NCI-H748 treated with DMSO at 0.1 percent for 48 hours (cell line): ENCODE data around the gene C5orf58.
"Not testable (repeated sequence)": the region's sequence is repeated elsewhere in the genome, so short reads cannot be mapped to it uniquely, and the experiment has no call there.

Experiments
- DNase-seq: peaks from one replicate; lab custom pipeline; 2025; lab: John Stamatoyannopoulos, UW

C5orf58 gene

GRCh38 chr5:170223906-170224305 lies 8.9 kb upstream of the C5orf58 start:
- no peak for DNase-seq

GRCh38 chr5:170225326-170226128 lies 7.3 kb upstream of the C5orf58 start:
- DNase-seq, result peak; percentile 61

- DNase-seq, result no peak
These were observed 6.6 kb upstream of the C5orf58 start for GRCh38 chr5:170226129-170226615.

- DNase-seq, result no peak
These were observed 6.1 kb upstream of the C5orf58 start for GRCh38 chr5:170226661-170227060.

GRCh38 chr5:170228762-170229435 lies 3.9 kb upstream of the C5orf58 start:
- DNase-seq, result no peak

GRCh38 chr5:170233358-170233892 lies 640 bp downstream of the C5orf58 start:
- no peak for DNase-seq

GRCh38 chr5:170235876-170236864 lies 3.4 kb downstream of the C5orf58 start:
- no peak for DNase-seq

- DNase-seq, result no peak
These were observed 5.8 kb downstream of the C5orf58 start for GRCh38 chr5:170238456-170239196.

- not testable (repeated sequence) for DNase-seq
These were observed 12.7 kb downstream of the C5orf58 start for GRCh38 chr5:170245436-170245835.

- no peak for DNase-seq
These were observed 13.5 kb downstream of the C5orf58 start for GRCh38 chr5:170246126-170246870.

GRCh38 chr5:170247363-170247762 lies 14.6 kb downstream of the C5orf58 start:
- no peak for DNase-seq

GRCh38 chr5:170248172-170248930 lies 15.6 kb downstream of the C5orf58 start:
- DNase-seq, result no peak

- DNase-seq, result not testable (repeated sequence)
These were observed 16.1 kb downstream of the C5orf58 start for GRCh38 chr5:170248931-170249227.

- DNase-seq, result no peak
These were observed 16.6 kb downstream of the C5orf58 start for GRCh38 chr5:170249355-170249754.

- DNase-seq, result no peak
These were observed 18.1 kb downstream of the C5orf58 start for GRCh38 chr5:170250810-170251317.

- DNase-seq, result peak; percentile 66
These were observed 18.7 kb downstream of the C5orf58 start for GRCh38 chr5:170251462-170251861.

GRCh38 chr5:170252109-170252508 lies 19.3 kb downstream of the C5orf58 start:
- no peak for DNase-seq

- DNase-seq, result no peak
These were observed 20.1 kb downstream of the C5orf58 start for GRCh38 chr5:170252720-170253350.

GRCh38 chr5:170254056-170254455 lies 21.3 kb downstream of the C5orf58 start:
- no peak for DNase-seq
